Neuron (in vitro differentiated cells): ENCODE measurements around the gene BACH1.
"Not testable (repeated sequence)": the region's sequence is repeated elsewhere in the genome, so short reads cannot be mapped to it uniquely, and the experiment has no call there.

Experiments
- H2AFZ ChIP-seq: one replicate; pipeline ENCODE4 v1.6.1; 2013; ENCODE audit warnings: low read depth, mild to moderate bottlenecking, inconsistent platforms, low read length, moderate library complexity
- H3K27me3 ChIP-seq: one replicate; pipeline ENCODE4 v1.6.1; 2013; ENCODE audit warnings: low read length; ENCODE audit not compliant: insufficient read depth
- H3K36me3 ChIP-seq: one replicate; pipeline ENCODE4 v1.6.1; 2013; ENCODE audit warnings: low read length; ENCODE audit not compliant: insufficient read depth
- H3K4me1 ChIP-seq: one replicate; pipeline ENCODE4 v1.6.1; 2013; ENCODE audit warnings: low read length; ENCODE audit not compliant: insufficient read depth
- H3K4me3 ChIP-seq: 2 replicates; pipeline ENCODE4 v1.5.1; 2013; ENCODE audit warnings: mild to moderate bottlenecking, low read length, moderate library complexity
- H3K9me3 ChIP-seq: one replicate; pipeline ENCODE4 v1.6.1; 2013; ENCODE audit warnings: low read length

The BACH1 gene

GRCh38 chr21:29298348-29299045 lies at the start of gene BACH1:
Gene BACH1 (plus strand): TSS chr21:29298922. CDS start chr21:29321281, 22,359 bp downstream.
- H3K36me3 ChIP-seq: no peaks in the 10 kb centered on the region
- peak within 1 kb of the TSS; percentile 85 for H3K4me3 ChIP-seq
- no peaks in the 10 kb centered on the region for H3K27me3 ChIP-seq
- H3K4me1 ChIP-seq: peaks cover 15% of the 10 kb centered on the region
- peak within 1 kb of the TSS; percentile 85 for H2AFZ ChIP-seq
- H3K9me3 ChIP-seq: no peaks in the 10 kb centered on the region

- not testable (repeated sequence) for H3K36me3 ChIP-seq, H2AFZ ChIP-seq, H3K4me3 ChIP-seq, H3K9me3 ChIP-seq, H3K27me3 ChIP-seq, H3K4me1 ChIP-seq
Observed at GRCh38 chr21:29249289-29249688, 49.4 kb upstream of the BACH1 start.

DNA sequence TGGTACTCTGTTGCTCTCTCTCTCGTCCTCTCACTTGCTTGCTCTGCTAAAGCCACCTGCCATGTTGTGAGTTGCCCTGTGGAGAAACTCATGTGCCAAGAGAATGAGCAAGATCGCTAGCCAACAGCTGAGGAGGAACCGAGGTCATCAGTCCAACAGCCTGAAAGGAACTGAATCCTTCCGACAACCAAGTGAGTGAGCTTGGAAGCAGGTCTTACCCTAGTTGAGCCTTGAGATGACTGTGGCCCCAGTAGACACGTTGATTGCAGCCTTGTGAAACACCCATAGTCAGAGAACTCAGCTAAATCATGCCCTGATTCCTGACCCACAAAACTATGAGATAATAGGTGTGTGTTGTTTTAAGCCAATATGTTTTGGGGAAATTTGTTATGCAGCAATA lies 48.1 kb upstream of the BACH1 start:
- Histone ChIP-seq H3K9me3 (peaks cover 2% of the 10 kb centered on the region), H3K27me3 (no peaks in the 10 kb centered on the region), H3K4me1 (no peaks in the 10 kb centered on the region), H3K4me3 (no peak overlapping the region), H2AFZ (no peak overlapping the region), H3K36me3 (no peaks in the 10 kb centered on the region)

- not testable (repeated sequence) for H3K27me3 ChIP-seq, H3K4me1 ChIP-seq, H3K36me3 ChIP-seq, H3K9me3 ChIP-seq, H3K4me3 ChIP-seq, H2AFZ ChIP-seq
Observed at GRCh38 chr21:29253861-29254260, 44.9 kb upstream of the BACH1 start.

GRCh38 chr21:29254550-29254949 lies 44.2 kb upstream of the BACH1 start:
- H3K36me3 ChIP-seq: no peaks in the 10 kb centered on the region
- no peak overlapping the region for H2AFZ ChIP-seq
- H3K9me3 ChIP-seq: peaks cover 2% of the 10 kb centered on the region
- H3K4me3 ChIP-seq: no peak overlapping the region
- no peaks in the 10 kb centered on the region for H3K27me3 ChIP-seq
- H3K4me1 ChIP-seq: no peaks in the 10 kb centered on the region

DNA sequence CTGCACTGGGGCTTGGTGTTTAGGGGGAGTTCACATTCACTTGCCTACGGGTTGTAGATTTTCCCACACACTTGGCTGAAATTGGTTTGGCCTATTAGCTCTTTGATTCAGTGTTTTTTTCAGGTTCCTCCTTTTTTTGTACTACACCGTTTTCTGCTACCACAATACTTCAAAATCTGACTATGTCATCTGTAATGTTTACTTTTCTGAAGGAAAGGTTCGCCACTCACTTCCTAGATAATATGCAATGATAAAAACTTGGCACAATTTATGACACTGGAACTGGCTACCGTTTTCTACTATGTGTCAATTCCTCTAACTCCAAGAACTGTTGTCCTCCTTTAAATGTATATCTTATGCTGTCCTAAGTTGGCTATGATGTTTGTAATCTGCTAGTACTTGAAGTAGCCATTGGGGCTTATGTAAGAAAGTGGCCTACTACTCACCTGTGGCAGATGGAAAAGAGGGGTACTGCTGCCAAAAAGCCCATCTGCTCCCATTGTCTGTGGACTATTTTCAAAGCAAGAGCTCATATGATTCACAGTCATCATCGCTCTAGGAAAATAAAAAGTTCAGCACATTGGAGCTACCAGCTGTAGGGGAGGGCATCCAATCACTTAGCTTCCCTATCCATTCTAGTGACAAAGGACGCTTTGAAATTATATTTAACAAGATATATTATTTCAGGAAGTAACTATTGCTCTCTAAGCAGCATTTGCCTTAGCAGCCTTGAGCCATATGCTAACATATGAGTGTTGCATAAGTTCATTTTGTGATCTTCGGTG lies 42.4 kb upstream of the BACH1 start:
- H3K9me3 ChIP-seq: peaks cover 2% of the 10 kb centered on the region
- no peaks in the 10 kb centered on the region for H3K27me3 ChIP-seq

DNA sequence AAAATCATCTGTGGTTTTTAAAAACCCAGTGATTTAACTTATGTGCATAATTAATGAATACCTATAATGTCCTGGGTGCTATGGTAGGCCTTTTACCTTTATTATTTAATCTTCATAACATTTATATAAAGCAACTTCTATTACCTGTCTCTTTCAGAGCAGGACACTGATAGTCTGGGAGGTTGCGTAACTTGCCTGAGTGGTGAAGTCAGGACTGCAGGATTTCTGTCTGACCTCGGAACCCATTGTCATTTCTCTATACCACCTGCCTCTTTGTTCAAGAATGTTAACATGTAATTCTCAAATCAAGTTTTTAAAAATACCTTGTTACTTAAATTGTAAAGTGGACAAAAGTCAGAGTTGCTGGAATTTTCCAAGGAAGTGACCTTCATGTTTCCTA lies 41.0 kb upstream of the BACH1 start:
- H3K4me1 ChIP-seq: no peaks in the 10 kb centered on the region
- H3K36me3 ChIP-seq: no peaks in the 10 kb centered on the region
- H3K27me3 ChIP-seq: no peaks in the 10 kb centered on the region
- no peak overlapping the region for H3K4me3 ChIP-seq
- H3K9me3 ChIP-seq: peaks cover 2% of the 10 kb centered on the region
- H2AFZ ChIP-seq: no peak overlapping the region

More for the DNA sequence above, 42.4 kb upstream of the BACH1 start:
- Histone ChIP-seq H3K4me1 (no peaks in the 10 kb centered on the region), H3K4me3 (no peak overlapping the region), H3K36me3 (no peaks in the 10 kb centered on the region), H2AFZ (no peak overlapping the region)

DNA sequence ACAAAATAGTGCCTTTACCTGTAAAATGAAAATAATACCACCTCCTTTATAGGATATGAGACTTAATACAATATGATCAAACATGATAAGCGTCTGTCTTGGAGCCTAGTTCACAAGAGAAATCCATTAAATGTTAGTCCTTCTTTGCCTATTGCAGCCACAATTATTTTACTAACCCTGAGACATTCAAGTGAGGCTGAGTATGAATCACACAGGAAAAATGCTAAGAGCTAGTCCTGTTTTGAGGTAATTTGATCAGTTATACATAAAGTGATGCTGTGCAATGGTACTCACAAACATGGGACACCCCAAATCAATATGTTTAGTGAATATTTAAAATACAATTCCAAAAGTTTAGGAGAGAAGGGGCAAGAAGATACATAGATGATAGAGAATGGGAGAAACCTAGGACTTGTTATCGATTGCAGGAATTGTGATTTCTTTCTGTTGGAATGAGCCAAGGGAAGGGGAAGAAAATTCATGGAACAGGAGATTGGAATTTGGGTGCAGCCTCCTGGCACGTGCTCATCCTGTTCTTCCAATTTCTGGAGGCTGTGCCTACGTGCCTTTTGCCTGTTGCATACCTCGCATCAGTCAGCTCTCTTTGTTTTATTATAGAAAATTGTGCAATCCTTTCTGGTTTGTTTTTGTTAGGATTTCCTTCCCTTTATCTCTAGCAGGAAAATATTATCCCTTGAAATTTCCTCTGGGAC lies 39.9 kb upstream of the BACH1 start:
- Histone ChIP-seq H3K4me3 (no peak overlapping the region), H3K27me3 (no peaks in the 10 kb centered on the region)

GRCh38 chr21:29260461-29260860 lies 38.3 kb upstream of the BACH1 start:
- H3K4me3 ChIP-seq: no peak overlapping the region

More for the DNA sequence above, 39.9 kb upstream of the BACH1 start:
- H3K9me3 ChIP-seq: no peaks in the 10 kb centered on the region
- no peaks in the 10 kb centered on the region for H3K4me1 ChIP-seq
- no peaks in the 10 kb centered on the region for H3K36me3 ChIP-seq
- no peak overlapping the region for H2AFZ ChIP-seq

GRCh38 chr21:29261555-29262540 lies 36.9 kb upstream of the BACH1 start:
- Histone ChIP-seq H3K9me3 (no peaks in the 10 kb centered on the region), H2AFZ (no peak overlapping the region), H3K4me1 (no peaks in the 10 kb centered on the region), H3K27me3 (no peaks in the 10 kb centered on the region), H3K36me3 (no peaks in the 10 kb centered on the region), H3K4me3 (no peak overlapping the region)

More at GRCh38 chr21:29260461-29260860, 38.3 kb upstream of the BACH1 start:
- Histone ChIP-seq H2AFZ (no peak overlapping the region), H3K36me3 (no peaks in the 10 kb centered on the region), H3K9me3 (no peaks in the 10 kb centered on the region), H3K27me3 (no peaks in the 10 kb centered on the region), H3K4me1 (no peaks in the 10 kb centered on the region)

DNA sequence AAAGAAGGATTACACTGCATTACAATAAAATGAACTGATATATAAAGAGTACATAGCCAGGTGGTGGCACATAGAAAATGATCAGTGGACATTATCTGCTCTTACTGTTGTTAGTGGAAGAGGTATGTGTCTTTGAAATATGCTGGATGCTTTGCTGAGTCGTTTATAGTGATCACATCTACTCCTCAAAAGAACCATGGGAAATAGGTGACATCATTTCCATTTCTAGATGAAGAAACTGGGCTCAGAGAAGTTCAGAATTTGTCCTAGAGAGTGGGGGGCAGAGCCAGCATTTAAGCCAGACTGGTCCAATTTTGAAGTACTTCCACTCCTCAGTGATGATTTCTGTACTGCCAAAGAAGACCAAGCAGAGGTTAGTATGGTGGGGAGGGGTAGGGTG lies 34.0 kb upstream of the BACH1 start:
- H2AFZ ChIP-seq: no peak overlapping the region
- H3K4me1 ChIP-seq: no peaks in the 10 kb centered on the region
- H3K9me3 ChIP-seq: no peaks in the 10 kb centered on the region
- no peaks in the 10 kb centered on the region for H3K36me3 ChIP-seq
- no peaks in the 10 kb centered on the region for H3K27me3 ChIP-seq
- H3K4me3 ChIP-seq: no peak overlapping the region

- H3K27me3 ChIP-seq: no peaks in the 10 kb centered on the region
- H2AFZ ChIP-seq: peak overlapping the region; percentile 46
- H3K9me3 ChIP-seq: no peaks in the 10 kb centered on the region
- H3K4me1 ChIP-seq: no peaks in the 10 kb centered on the region
- no peak overlapping the region for H3K4me3 ChIP-seq
- H3K36me3 ChIP-seq: no peaks in the 10 kb centered on the region
Observed at GRCh38 chr21:29265690-29266479, 32.8 kb upstream of the BACH1 start.
